Subcutaneous adipose tissue (tissue), 4 donors: Measurements from ENCODE around the gene PYGB. TPM values are rescaled to one million over a fixed set of nuclear protein-coding genes. Genes with fewer than 3 reads are reported as not detected.

Experiments
- total RNA-seq, 4 donors: library from RNA; depleted of rRNA; stranded (reverse); fragments of >200 nt; gene quantifications; one replicate each; pipeline ENCODE4 v1.1.0, GENCODE V29; 2016
- TF ChIP-seq, protein P1 (sequence below): fragments of 450-650 bp; IDR thresholded peaks from one replicate; pipeline ENCODE4 v1.5.1; 2016; ENCODE audit warnings: low read depth, mild to moderate bottlenecking, control low read depth, antibody characterized with exemption, moderate library complexity

PYGB gene
- total RNA-seq, 4 donors from 2014 or later = 99.3 to 216 (median 137) TPM

DNA sequence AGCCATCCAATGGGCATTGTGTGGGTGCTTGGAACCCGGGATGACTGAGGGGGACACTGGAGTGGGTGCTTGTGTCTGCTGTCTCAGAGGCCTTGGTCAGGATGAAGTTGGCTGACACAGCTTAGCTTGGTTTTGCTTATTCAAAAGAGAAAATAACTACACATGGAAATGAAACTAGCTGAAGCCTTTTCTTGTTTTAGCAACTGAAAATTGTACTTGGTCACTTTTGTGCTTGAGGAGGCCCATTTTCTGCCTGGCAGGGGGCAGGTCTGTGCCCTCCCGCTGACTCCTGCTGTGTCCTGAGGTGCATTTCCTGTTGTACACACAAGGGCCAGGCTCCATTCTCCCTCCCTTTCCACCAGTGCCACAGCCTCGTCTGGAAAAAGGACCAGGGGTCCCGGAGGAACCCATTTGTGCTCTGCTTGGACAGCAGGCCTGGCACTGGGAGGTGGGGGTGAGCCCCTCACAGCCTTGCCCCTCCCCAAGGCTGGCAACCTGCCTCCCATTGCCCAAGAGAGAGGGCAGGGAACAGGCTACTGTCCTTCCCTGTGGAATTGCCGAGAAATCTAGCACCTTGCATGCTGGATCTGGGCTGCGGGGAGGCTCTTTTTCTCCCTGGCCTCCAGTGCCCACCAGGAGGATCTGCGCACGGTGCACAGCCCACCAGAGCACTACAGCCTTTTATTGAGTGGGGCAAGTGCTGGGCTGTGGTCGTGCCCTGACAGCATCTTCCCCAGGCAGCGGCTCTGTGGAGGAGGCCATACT, 49.4 kb downstream of the PYGB start:
- TF ChIP-seq, protein P1, sequence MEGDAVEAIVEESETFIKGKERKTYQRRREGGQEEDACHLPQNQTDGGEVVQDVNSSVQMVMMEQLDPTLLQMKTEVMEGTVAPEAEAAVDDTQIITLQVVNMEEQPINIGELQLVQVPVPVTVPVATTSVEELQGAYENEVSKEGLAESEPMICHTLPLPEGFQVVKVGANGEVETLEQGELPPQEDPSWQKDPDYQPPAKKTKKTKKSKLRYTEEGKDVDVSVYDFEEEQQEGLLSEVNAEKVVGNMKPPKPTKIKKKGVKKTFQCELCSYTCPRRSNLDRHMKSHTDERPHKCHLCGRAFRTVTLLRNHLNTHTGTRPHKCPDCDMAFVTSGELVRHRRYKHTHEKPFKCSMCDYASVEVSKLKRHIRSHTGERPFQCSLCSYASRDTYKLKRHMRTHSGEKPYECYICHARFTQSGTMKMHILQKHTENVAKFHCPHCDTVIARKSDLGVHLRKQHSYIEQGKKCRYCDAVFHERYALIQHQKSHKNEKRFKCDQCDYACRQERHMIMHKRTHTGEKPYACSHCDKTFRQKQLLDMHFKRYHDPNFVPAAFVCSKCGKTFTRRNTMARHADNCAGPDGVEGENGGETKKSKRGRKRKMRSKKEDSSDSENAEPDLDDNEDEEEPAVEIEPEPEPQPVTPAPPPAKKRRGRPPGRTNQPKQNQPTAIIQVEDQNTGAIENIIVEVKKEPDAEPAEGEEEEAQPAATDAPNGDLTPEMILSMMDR = no peak

DNA sequence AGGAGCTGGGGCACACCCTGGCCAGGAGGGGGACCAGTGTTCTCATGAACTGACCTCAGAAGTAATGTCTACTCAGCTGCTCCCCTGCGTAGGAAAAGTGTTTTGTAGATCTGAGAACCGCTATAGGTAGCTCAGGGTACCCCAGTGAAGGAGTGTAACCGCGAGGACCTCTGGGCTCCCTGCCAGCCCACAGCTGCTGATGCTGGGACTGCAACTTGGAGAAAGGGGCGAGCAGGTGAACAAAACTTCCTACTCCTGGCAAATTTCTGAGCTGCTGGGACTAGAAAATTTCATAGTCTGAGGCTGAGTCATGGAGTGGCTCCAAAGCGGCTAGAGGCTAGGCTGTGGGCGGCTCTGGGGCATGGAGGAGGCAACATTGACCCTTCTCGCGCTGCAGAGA, 51.9 kb downstream of the PYGB start:
- TF ChIP-seq, protein P1 = no peak

- TF ChIP-seq, protein P1 = no peak
These were observed 52.7 kb downstream of the PYGB start for GRCh38 chr20:25300496-25301170.

GRCh38 chr20:25301357-25301920, 53.6 kb downstream of the PYGB start:
- TF ChIP-seq, protein P1 = no peak

GRCh38 chr20:25302596-25302995, 54.7 kb downstream of the PYGB start:
- TF ChIP-seq, protein P1 = no peak

GRCh38 chr20:25303292-25304024, 55.6 kb downstream of the PYGB start:
- TF ChIP-seq, protein P1 = no peak

DNA sequence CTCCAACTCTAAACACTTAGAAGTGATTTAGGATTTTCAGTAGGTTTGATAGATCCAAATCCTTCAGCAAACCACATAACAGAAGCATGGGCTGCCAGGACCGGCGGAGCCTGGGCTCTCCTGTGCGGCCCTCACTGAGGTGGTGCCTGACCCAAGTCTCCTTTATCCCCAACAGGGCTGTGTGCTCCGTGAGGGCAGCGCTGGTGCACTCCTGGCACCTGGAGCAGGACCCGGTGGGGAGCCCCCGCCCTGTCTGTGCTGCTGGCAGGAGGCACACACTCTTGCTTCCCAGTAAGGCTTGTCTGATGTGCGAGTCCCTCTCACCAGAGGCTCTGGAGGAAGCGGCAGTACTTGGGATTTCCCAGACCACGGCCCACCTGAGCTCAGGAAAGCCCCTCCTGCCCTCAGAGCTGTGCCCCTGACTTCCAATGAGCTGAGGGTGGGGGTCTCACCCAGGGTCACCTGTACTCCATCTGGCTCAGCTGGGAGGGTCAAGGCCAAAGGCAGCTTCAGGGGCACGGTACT, 56.2 kb downstream of the PYGB start:
- TF ChIP-seq, protein P1 = no peak
